ENCODE data around the gene HS3ST3A1. TPM values are rescaled to one million over a fixed set of nuclear protein-coding genes. Genes with fewer than 3 reads are reported as not detected.

The HS3ST3A1 gene
- total RNA-seq, 1 experiment from 2014 or later: 47.6 TPM

- H3K27ac ChIP-seq (ENCODE audit: low read length): peak overlapping the region; percentile 56
- intact Hi-C loops (cut with micrococcal nuclease): no loop called here
- no peak for TF ChIP-seq EZH2phosphoT487 (IDR thresholded peaks at IDR 0.05; ENCODE audit: borderline replicate concordance, low read length)
- TF ChIP-seq CTCF (conservative IDR thresholded peaks at IDR 0.05; ENCODE audit: low read depth, low read length): no peak
- TF ChIP-seq EZH2 (IDR thresholded peaks at IDR 0.05; ENCODE audit: low read length, unreplicated experiment): no peak
- BruUV-seq (replicated peaks): no TSS peak
- H4K20me1 ChIP-seq (ENCODE audit: low read length): no peaks in the 10 kb centered on the region
- H3K4me1 ChIP-seq (ENCODE audit: insufficient read depth, low read length): peaks cover 17% of the 10 kb centered on the region
- DNase-seq (peak; percentile 76), ATAC-seq (no peak)
- CTCF ChIA-PET: no interaction called here
- H3K79me2 ChIP-seq (ENCODE audit: low read length): peaks cover 3% of the 10 kb centered on the region; the same call in 1 of the 2 replicates
- H3K9me2 ChIP-seq (replicated peaks; ENCODE audit: low read length): 0 out of 2 replicates have a peak, but pooled peaks cover 3% of the 10 kb centered on the region
- H2AFZ ChIP-seq (ENCODE audit: low read length): no peak overlapping the region
- peaks cover 15% of the 10 kb centered on the region for H3K36me3 ChIP-seq (ENCODE audit: low read depth, low read length)
- POLR2A ChIA-PET (ENCODE audit: unreplicated experiment): no interaction called here
- no peak overlapping the region for H3K4me3 ChIP-seq (ENCODE audit: low read length)
- H3K9me3 ChIP-seq (ENCODE audit: low read length): no peaks in the 10 kb centered on the region
- H3K4me2 ChIP-seq (ENCODE audit: low read length): peak overlapping the region; percentile 7; the same call in 1 of the 2 replicates
- H3K9ac ChIP-seq (ENCODE audit: low read length): no peak overlapping the region
- no peaks in the 10 kb centered on the region for H3K27me3 ChIP-seq (ENCODE audit: low read length)
- no peaks in the 10 kb centered on the region for H3F3A ChIP-seq (ENCODE audit: low read length, unreplicated experiment)
Observed at GRCh38 chr17:13541032-13541480, 60.7 kb downstream of the HS3ST3A1 start.

- no peak for ATAC-seq
- H3K4me3 ChIP-seq (ENCODE audit: low read length): no peak overlapping the region
- no peak overlapping the region for H3K9ac ChIP-seq (ENCODE audit: low read length)
- TF ChIP-seq CTCF (conservative IDR thresholded peaks at IDR 0.05; ENCODE audit: low read depth, low read length) (no peak), EZH2phosphoT487 (IDR thresholded peaks at IDR 0.05; ENCODE audit: borderline replicate concordance, low read length) (no peak), EZH2 (IDR thresholded peaks at IDR 0.05; ENCODE audit: low read length, unreplicated experiment) (no peak)
- BruUV-seq (replicated peaks): no TSS peak
- H3K27me3 ChIP-seq (ENCODE audit: low read length): no peaks in the 10 kb centered on the region
- no peak for DNase-seq
- intact Hi-C loops (cut with micrococcal nuclease): no loop called here
- H3K27ac ChIP-seq (ENCODE audit: low read length): no peak overlapping the region
- ChIA-PET CTCF (no interaction called here), POLR2A (ENCODE audit: unreplicated experiment) (no interaction called here)
- no peaks in the 10 kb centered on the region for H3K9me3 ChIP-seq (ENCODE audit: low read length)
- H3K9me2 ChIP-seq (replicated peaks; ENCODE audit: low read length): 0 out of 2 replicates have a peak, but pooled peaks cover 3% of the 10 kb centered on the region
- H3K36me3 ChIP-seq (ENCODE audit: low read depth, low read length): peaks cover 18% of the 10 kb centered on the region
- peaks cover 3% of the 10 kb centered on the region; the same call in 1 of the 2 replicates for H3K79me2 ChIP-seq (ENCODE audit: low read length)
- H4K20me1 ChIP-seq (ENCODE audit: low read length): no peaks in the 10 kb centered on the region
- H3K4me2 ChIP-seq (ENCODE audit: low read length): peak overlapping the region; percentile 7; the same call in 1 of the 2 replicates
- no peaks in the 10 kb centered on the region for H3F3A ChIP-seq (ENCODE audit: low read length, unreplicated experiment)
- H3K4me1 ChIP-seq (ENCODE audit: insufficient read depth, low read length): peaks cover 17% of the 10 kb centered on the region
- H2AFZ ChIP-seq (ENCODE audit: low read length): no peak overlapping the region
Observed at GRCh38 chr17:13540546-13540945, 61.2 kb downstream of the HS3ST3A1 start.

GRCh38 chr17:13539421-13539820 is 62.3 kb downstream of the HS3ST3A1 start:
- H3K36me3 ChIP-seq (ENCODE audit: low read depth, low read length): peaks cover 23% of the 10 kb centered on the region
- H3K9me2 ChIP-seq (replicated peaks; ENCODE audit: low read length): 0 out of 2 replicates have a peak, but pooled peaks cover 3% of the 10 kb centered on the region
- DNase-seq (no peak), ATAC-seq (no peak)
- no peak overlapping the region for H2AFZ ChIP-seq (ENCODE audit: low read length)
- H3K9ac ChIP-seq (ENCODE audit: low read length): no peak overlapping the region
- H3K4me1 ChIP-seq (ENCODE audit: insufficient read depth, low read length): peaks cover 9% of the 10 kb centered on the region; the same call in 1 of the 2 replicates
- ChIA-PET POLR2A (ENCODE audit: unreplicated experiment) (no interaction called here), CTCF (no interaction called here)
- no peak overlapping the region for H3K27ac ChIP-seq (ENCODE audit: low read length)
- H3K27me3 ChIP-seq (ENCODE audit: low read length): no peaks in the 10 kb centered on the region
- no peak for TF ChIP-seq EZH2phosphoT487 (IDR thresholded peaks at IDR 0.05; ENCODE audit: borderline replicate concordance, low read length)
- TF ChIP-seq CTCF (conservative IDR thresholded peaks at IDR 0.05; ENCODE audit: low read depth, low read length): no peak
- no peak for TF ChIP-seq EZH2 (IDR thresholded peaks at IDR 0.05; ENCODE audit: low read length, unreplicated experiment)
- BruUV-seq (replicated peaks): no TSS peak
- H3K9me3 ChIP-seq (ENCODE audit: low read length): no peaks in the 10 kb centered on the region
- intact Hi-C loops (cut with micrococcal nuclease): no loop called here
- H3K4me2 ChIP-seq (ENCODE audit: low read length): no peak overlapping the region
- H3F3A ChIP-seq (ENCODE audit: low read length, unreplicated experiment): no peaks in the 10 kb centered on the region
- H3K79me2 ChIP-seq (ENCODE audit: low read length): 0 out of 2 replicates have a peak, but pooled peaks cover 3% of the 10 kb centered on the region
- no peaks in the 10 kb centered on the region for H4K20me1 ChIP-seq (ENCODE audit: low read length)
- H3K4me3 ChIP-seq (ENCODE audit: low read length): no peak overlapping the region

All from PC-3 (cell line).